Retinal pigment epithelial cell (primary cell): ENCODE results near the gene TESK1.
A peak's percentile ranks its signal among the peaks of the same experiment; 100 is the strongest.

Experiments used
- DNase-seq: peaks from one replicate; pipeline ENCODE4 v3.0.0-alpha.2; 2010; ENCODE audit warnings: low read depth
- H3K4me3 ChIP-seq: 2 replicates; pipeline ENCODE4 v1.5.1; 2011; ENCODE audit warnings: mild to moderate bottlenecking, low read length, control low read depth, moderate library complexity
- CTCF ChIP-seq: conservative IDR thresholded peaks from 2 replicates; pipeline ENCODE4 v1.5.1; 2011; ENCODE audit warnings: low read depth, low read length, control low read depth, inconsistent platforms

TESK1 gene

GRCh38 chr9:35658137-35658967 lies 53.3 kb downstream of the TESK1 start, which contains the start of gene CCDC107:
CCDC107 (plus strand) TSS chr9:35658292; CDS start chr9:35658380, 88 bp downstream.
- DNase-seq = no peak
- TF ChIP-seq CTCF = peak; percentile 59
- peak within 1 kb of the TSS; percentile 86 for H3K4me3 ChIP-seq

- peak overlapping the region; percentile 86 for H3K4me3 ChIP-seq
- DNase-seq = no peak
- no peak for TF ChIP-seq CTCF
Measured at GRCh38 chr9:35658968-35659220, 53.8 kb downstream of the TESK1 start.

- TF ChIP-seq CTCF = no peak
- peak overlapping the region; percentile 86 for H3K4me3 ChIP-seq
- no peak for DNase-seq
Measured at GRCh38 chr9:35659340-35659739, 54.3 kb downstream of the TESK1 start.
